ENCODE data around the gene DCBLD1.

- TF ChIP-seq CTCF (IDR thresholded peaks at IDR 0.05; ENCODE audit: low read length) (no peak), EZH2 (IDR thresholded peaks at IDR 0.05; ENCODE audit: borderline replicate concordance, low read length) (no peak)
Measured at GRCh38 chr6:117542493-117542892, 60.0 kb downstream of the DCBLD1 start.

All from OCI-LY1 (cell line).